Karpas-422 (cell line): ENCODE data around the gene TNKS2. TPM values are rescaled to one million over a fixed set of nuclear protein-coding genes. Genes with fewer than 3 reads are reported as not detected.
"Not testable (repeated sequence)": the region's sequence is repeated elsewhere in the genome, so short reads cannot be mapped to it uniquely, and the experiment has no call there.

ENCODE experiments used
- DNase-seq: peaks from one replicate; pipeline ENCODE4 v3.0.0-alpha.2; 2015
- H2AFZ ChIP-seq: fragments of 200-600 bp; sonication (generic); 2 replicates; pipeline ENCODE4 v1.6.1; 2014; ENCODE audit warnings: antibody characterized with exemption, low read length, mixed read lengths
- H3K27ac ChIP-seq: fragments of 200-600 bp; sonication (generic); 2 replicates; pipeline ENCODE4 v1.5.1; 2014; ENCODE audit warnings: mild to moderate bottlenecking, low read length, moderate library complexity
- H3K27me3 ChIP-seq: fragments of 200-600 bp; sonication (generic); 2 replicates; pipeline ENCODE4 v1.6.1; 2014; ENCODE audit warnings: low read length, mixed read lengths
- H3K36me3 ChIP-seq: fragments of 200-600 bp; sonication (generic); 2 replicates; pipeline ENCODE4 v1.6.1; 2014; ENCODE audit warnings: low read length, mixed read lengths; ENCODE audit not compliant: insufficient read depth
- H3K4me1 ChIP-seq: fragments of 200-600 bp; sonication (generic); 2 replicates; pipeline ENCODE4 v1.6.1; 2014; ENCODE audit warnings: mild to moderate bottlenecking, low read length, mixed read lengths
- H3K4me2 ChIP-seq: fragments of 200-600 bp; sonication (generic); 2 replicates; pipeline ENCODE4 v1.6.1; 2014; ENCODE audit warnings: low read length, low read depth, mild to moderate bottlenecking; ENCODE audit not compliant: poor library complexity, severe bottlenecking
- H3K4me3 ChIP-seq: fragments of 200-600 bp; sonication (generic); 2 replicates; pipeline ENCODE4 v1.5.1; 2014; ENCODE audit warnings: mild to moderate bottlenecking, antibody characterized with exemption, low read length, mixed read lengths
- H3K79me2 ChIP-seq: fragments of 200-600 bp; sonication (generic); 2 replicates; pipeline ENCODE4 v1.6.1; 2014; ENCODE audit warnings: mild to moderate bottlenecking, low read length, mixed read lengths
- H3K9ac ChIP-seq: fragments of 200-600 bp; sonication (generic); 2 replicates; pipeline ENCODE4 v1.6.0; 2014; ENCODE audit warnings: low read length
- H3K9me2 ChIP-seq: fragments of 200-600 bp; sonication (generic), shearing (Covaris generic); replicated peaks from 2 replicates; pipeline ENCODE4 v1.6.0; 2014; ENCODE audit warnings: mild to moderate bottlenecking, low read length, moderate library complexity; ENCODE audit not compliant: insufficient read depth
- H3K9me3 ChIP-seq: fragments of 300-700, 200-600 bp; sonication (generic); 2 replicates; pipeline ENCODE4 v1.6.1; 2014; ENCODE audit warnings: low read length, mixed read lengths
- H4K20me1 ChIP-seq: fragments of 200-600 bp; sonication (generic); 2 replicates; pipeline ENCODE4 v1.6.1; 2014; ENCODE audit warnings: mild to moderate bottlenecking, antibody characterized with exemption, low read length, low read depth; ENCODE audit not compliant: insufficient read depth
- total RNA-seq: library from RNA; depleted of rRNA; stranded (reverse); fragments of >200 nt; shearing (Covaris generic); gene quantifications from 2 replicates; pipeline ENCODE4 v1.2.3, GENCODE V29; 2014; ENCODE audit warnings: low replicate concordance

The TNKS2 gene
- total RNA-seq, 1 experiment from 2014 or later, result 23.6 TPM

- no peaks in the 10 kb centered on the region for H3K79me2 ChIP-seq
- no peak overlapping the region for H3K9ac ChIP-seq
- no peaks in the 10 kb centered on the region for H3K9me2 ChIP-seq
- no peaks in the 10 kb centered on the region for H3K36me3 ChIP-seq
- no peaks in the 10 kb centered on the region for H3K9me3 ChIP-seq
- no peak overlapping the region for H3K4me2 ChIP-seq
- no peak overlapping the region for H3K27ac ChIP-seq
- H2AFZ ChIP-seq, result no peak overlapping the region
- no peaks in the 10 kb centered on the region for H4K20me1 ChIP-seq
- H3K27me3 ChIP-seq, result no peaks in the 10 kb centered on the region
- no peak overlapping the region for H3K4me3 ChIP-seq
- DNase-seq, result no peak
- H3K4me1 ChIP-seq, result peaks cover 5% of the 10 kb centered on the region
Measured at GRCh38 chr10:91885362-91886079, 87.3 kb downstream of the TNKS2 start.

GRCh38 chr10:91886954-91887271, 88.7 kb downstream of the TNKS2 start:
- no peaks in the 10 kb centered on the region for H3K9me2 ChIP-seq
- no peak overlapping the region for H2AFZ ChIP-seq
- H3K27ac ChIP-seq, result no peak overlapping the region
- no peak overlapping the region for H3K9ac ChIP-seq
- H3K27me3 ChIP-seq, result no peaks in the 10 kb centered on the region
- H3K9me3 ChIP-seq, result no peaks in the 10 kb centered on the region
- no peaks in the 10 kb centered on the region for H4K20me1 ChIP-seq
- DNase-seq, result no peak
- peaks cover 5% of the 10 kb centered on the region for H3K4me1 ChIP-seq
- H3K36me3 ChIP-seq, result no peaks in the 10 kb centered on the region
- no peaks in the 10 kb centered on the region for H3K79me2 ChIP-seq
- no peak overlapping the region for H3K4me3 ChIP-seq
- H3K4me2 ChIP-seq, result no peak overlapping the region

- Histone ChIP-seq H3K4me1 (peaks cover 5% of the 10 kb centered on the region), H3K9me3 (no peaks in the 10 kb centered on the region), H2AFZ (no peak overlapping the region), H3K79me2 (no peaks in the 10 kb centered on the region), H4K20me1 (no peaks in the 10 kb centered on the region), H3K36me3 (no peaks in the 10 kb centered on the region), H3K9ac (no peak overlapping the region), H3K4me3 (no peak overlapping the region), H3K27me3 (no peaks in the 10 kb centered on the region), H3K9me2 (no peaks in the 10 kb centered on the region), H3K4me2 (no peak overlapping the region), H3K27ac (no peak overlapping the region)
- DNase-seq, result no peak
Measured at GRCh38 chr10:91887272-91888076, 89.2 kb downstream of the TNKS2 start.

- DNase-seq, result no peak
- H3K27ac ChIP-seq, result no peak overlapping the region
- H3K4me2 ChIP-seq, result no peak overlapping the region
- H3K4me3 ChIP-seq, result no peak overlapping the region
- H3K9me2 ChIP-seq, result no peaks in the 10 kb centered on the region
- H3K36me3 ChIP-seq, result no peaks in the 10 kb centered on the region
- H2AFZ ChIP-seq, result no peak overlapping the region
- H3K4me1 ChIP-seq, result no peaks in the 10 kb centered on the region
- H3K9ac ChIP-seq, result no peak overlapping the region
- H3K27me3 ChIP-seq, result no peaks in the 10 kb centered on the region
- no peaks in the 10 kb centered on the region for H3K9me3 ChIP-seq
- no peaks in the 10 kb centered on the region for H3K79me2 ChIP-seq
- H4K20me1 ChIP-seq, result no peaks in the 10 kb centered on the region
Measured at GRCh38 chr10:91891125-91892001, 93.1 kb downstream of the TNKS2 start.

- Histone ChIP-seq H3K27ac (no peak overlapping the region), H3K4me2 (no peak overlapping the region), H2AFZ (no peak overlapping the region), H3K79me2 (no peaks in the 10 kb centered on the region), H3K9me2 (no peaks in the 10 kb centered on the region), H3K4me1 (no peaks in the 10 kb centered on the region), H3K4me3 (no peak overlapping the region), H3K9ac (no peak overlapping the region), H3K27me3 (no peaks in the 10 kb centered on the region), H3K36me3 (no peaks in the 10 kb centered on the region), H4K20me1 (no peaks in the 10 kb centered on the region), H3K9me3 (no peaks in the 10 kb centered on the region)
- DNase-seq, result no peak
Measured at GRCh38 chr10:91893051-91893450, 94.8 kb downstream of the TNKS2 start.

- H4K20me1 ChIP-seq, H3K9ac ChIP-seq, H3K79me2 ChIP-seq, H3K4me2 ChIP-seq, H3K27me3 ChIP-seq, H3K36me3 ChIP-seq, H3K4me3 ChIP-seq, H2AFZ ChIP-seq, H3K4me1 ChIP-seq, H3K9me3 ChIP-seq, H3K9me2 ChIP-seq, H3K27ac ChIP-seq, DNase-seq: not testable (repeated sequence)
Measured at GRCh38 chr10:91894261-91894685, 96.0 kb downstream of the TNKS2 start.

- no peaks in the 10 kb centered on the region for H3K9me3 ChIP-seq
- H2AFZ ChIP-seq, result no peak overlapping the region
- H3K27ac ChIP-seq, result no peak overlapping the region
- no peaks in the 10 kb centered on the region for H3K27me3 ChIP-seq
- H3K9me2 ChIP-seq, result no peaks in the 10 kb centered on the region
- no peak overlapping the region for H3K9ac ChIP-seq
- no peak overlapping the region for H3K4me3 ChIP-seq
- H3K4me2 ChIP-seq, result no peak overlapping the region
- DNase-seq, result no peak
- H3K4me1 ChIP-seq, result no peaks in the 10 kb centered on the region
- no peaks in the 10 kb centered on the region for H3K36me3 ChIP-seq
- H4K20me1 ChIP-seq, result no peaks in the 10 kb centered on the region
- no peaks in the 10 kb centered on the region for H3K79me2 ChIP-seq
Measured at GRCh38 chr10:91896212-91896756, 98.1 kb downstream of the TNKS2 start.

- Histone ChIP-seq H3K9me2 (no peaks in the 10 kb centered on the region), H3K9ac (no peak overlapping the region), H3K4me1 (no peaks in the 10 kb centered on the region), H3K4me2 (no peak overlapping the region), H3K27ac (no peak overlapping the region), H3K79me2 (no peaks in the 10 kb centered on the region), H3K9me3 (no peaks in the 10 kb centered on the region), H2AFZ (no peak overlapping the region), H3K4me3 (no peak overlapping the region), H3K36me3 (no peaks in the 10 kb centered on the region), H4K20me1 (no peaks in the 10 kb centered on the region), H3K27me3 (no peaks in the 10 kb centered on the region)
- DNase-seq, result no peak
Measured at GRCh38 chr10:91897421-91897820, 99.2 kb downstream of the TNKS2 start.
